GM18520 (cell line): ENCODE measurements around the gene GPC6.

ENCODE experiments used
- ATAC-seq: cut with Tn5 transposase; IDR thresholded peaks from one replicate; pipeline ENCODE4 v1.9.1; 2021; ENCODE audit not compliant: unreplicated experiment

Gene GPC6

DNA sequence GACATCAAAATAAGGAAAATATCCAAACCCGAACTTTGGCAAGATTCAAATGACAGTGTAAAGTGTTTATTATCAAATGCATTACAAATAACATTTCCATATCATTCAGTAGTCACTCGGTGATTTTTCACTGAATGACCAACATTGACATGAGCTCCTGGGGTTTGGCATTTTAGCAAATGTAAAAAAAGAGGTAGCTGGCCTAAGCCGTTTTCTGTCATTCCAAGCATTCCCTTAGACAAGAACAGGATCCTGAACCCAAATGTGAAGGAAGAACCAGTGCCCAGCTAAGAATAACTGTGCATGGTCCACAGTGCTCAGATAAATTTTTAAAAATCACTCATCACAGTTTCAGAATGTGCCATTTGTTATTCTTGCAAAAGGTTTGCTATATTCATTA is 327.9 kb downstream of the GPC6 start:
- ATAC-seq: no peak

DNA sequence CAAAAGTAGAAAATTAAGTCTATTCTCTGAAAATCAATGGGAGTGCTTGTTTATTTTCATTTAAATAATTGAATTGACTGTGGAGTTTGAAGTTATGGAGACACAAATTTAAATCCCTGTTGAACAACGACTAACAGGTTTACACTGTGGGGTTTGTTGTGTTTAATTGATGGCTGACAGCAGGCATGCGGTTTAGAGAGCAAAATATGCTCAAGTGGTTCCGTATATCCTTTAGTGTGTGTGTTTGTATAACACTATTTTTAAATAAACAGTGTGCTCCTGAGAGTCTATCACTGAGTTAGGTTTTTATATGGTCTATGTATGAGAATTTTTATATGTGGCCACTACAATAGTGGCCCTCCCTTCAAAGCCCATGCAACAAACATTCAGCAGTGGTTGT is 332.0 kb downstream of the GPC6 start:
- no peak for ATAC-seq

GRCh38 chr13:93559718-93560117 is 333.1 kb downstream of the GPC6 start:
- no peak for ATAC-seq

DNA sequence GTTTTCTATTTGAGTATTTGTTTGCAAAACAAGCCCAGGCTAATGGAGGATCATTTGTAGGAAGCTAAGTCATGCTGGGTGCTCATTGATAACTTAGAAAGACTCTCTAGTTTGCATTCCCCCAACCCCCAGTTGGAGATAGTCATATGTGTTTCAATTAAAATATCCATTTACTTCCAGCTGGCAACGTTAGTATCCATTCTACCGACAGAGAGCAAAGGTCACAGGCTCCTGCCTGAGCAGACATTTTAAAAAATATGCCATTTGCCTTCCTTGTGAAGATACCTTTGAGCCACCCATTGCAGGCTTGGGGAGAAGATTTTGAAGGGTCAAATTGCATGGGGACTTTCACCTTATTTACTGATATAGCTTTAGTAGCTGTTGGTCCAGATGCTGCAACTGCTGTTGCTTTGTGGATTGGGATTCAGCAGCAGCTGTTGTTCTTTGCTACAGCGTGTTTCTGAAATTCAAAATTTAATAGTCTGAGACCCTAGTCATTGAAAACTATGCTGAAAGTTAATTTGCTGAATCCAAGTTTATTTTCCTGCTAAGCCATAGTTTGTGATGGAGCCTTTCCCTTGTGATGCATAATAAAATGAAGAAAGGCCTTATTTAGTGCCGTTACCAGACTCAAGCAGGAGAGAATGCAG is 335.1 kb downstream of the GPC6 start:
- ATAC-seq: no peak

DNA sequence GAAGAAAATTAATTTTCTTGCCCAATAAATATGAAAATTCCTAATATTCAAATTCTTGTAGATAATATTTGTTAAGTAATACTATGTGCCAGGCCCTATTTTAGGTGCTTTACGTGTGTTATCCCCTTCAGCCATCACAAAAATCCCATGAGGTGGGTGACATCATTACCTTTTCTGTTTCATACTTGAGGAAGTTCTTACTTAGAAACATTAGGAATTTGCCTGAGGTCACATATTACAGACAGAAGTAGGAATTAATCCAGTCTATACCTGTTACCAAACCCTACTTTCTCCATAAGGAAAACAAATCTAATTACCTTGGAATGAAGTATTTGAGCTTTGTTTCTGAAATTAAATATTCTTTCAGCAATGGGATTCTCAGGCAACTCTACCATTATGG is 336.1 kb downstream of the GPC6 start:
- ATAC-seq: no peak

DNA sequence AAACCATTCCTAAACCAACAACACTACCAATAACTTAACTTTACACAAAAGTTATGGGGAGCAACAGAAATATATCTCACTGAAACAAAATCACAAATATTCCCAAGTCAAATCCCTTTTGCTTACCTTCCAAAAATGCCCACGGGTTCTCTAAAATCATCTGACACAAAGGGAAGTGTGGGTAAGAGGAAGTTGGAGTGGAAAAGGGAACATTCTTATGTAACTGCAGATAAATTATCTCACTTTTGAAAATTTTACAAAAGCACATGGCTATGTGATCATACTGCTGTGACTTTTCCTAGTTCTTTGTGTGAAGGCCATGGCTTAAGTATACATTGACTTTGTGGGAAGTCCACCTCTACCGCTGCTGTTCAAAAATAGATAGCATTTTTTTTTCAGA is 350.5 kb downstream of the GPC6 start:
- no peak for ATAC-seq

GRCh38 chr13:93589788-93590187 is 363.2 kb downstream of the GPC6 start:
- ATAC-seq: no peak

DNA sequence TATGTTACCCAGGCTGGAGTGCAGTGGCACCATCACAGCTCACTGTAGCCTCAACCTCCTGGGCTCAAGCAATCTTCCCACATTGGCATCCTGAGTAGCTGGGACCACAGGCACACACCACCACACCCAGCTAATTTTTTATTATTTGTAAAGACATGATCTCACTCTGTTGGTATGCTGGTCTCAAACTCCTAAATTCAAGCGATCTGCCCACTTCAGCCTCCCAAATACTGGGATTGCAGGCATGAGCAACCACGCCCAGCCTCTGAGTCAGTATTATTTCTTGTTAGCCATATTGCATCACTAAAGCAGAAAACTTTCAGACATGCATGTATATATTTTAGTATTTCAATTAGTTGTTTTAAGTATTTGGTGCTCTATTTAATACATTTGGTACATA is 376.4 kb downstream of the GPC6 start:
- no peak for ATAC-seq

DNA sequence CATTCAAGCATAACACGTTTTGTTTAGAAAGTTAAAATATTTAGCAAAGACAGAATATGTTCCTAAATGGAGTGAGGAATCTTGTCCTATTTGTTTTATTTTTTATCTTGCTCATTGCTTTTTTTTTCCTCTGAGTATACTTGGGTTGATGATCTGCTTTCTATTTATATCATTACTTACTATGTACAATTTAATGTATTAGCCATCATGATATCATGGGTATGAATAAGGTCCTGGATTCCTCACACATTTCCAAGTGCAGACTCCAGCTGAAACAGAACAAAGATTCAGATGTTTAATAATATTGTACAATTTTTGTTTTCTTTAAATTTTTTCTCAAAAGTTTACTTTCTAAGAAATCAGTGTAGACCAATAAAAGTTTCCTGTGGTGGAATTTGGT is 388.2 kb downstream of the GPC6 start:
- ATAC-seq: no peak

- ATAC-seq: no peak
Observed at GRCh38 chr13:93620181-93620765, 393.7 kb downstream of the GPC6 start.

DNA sequence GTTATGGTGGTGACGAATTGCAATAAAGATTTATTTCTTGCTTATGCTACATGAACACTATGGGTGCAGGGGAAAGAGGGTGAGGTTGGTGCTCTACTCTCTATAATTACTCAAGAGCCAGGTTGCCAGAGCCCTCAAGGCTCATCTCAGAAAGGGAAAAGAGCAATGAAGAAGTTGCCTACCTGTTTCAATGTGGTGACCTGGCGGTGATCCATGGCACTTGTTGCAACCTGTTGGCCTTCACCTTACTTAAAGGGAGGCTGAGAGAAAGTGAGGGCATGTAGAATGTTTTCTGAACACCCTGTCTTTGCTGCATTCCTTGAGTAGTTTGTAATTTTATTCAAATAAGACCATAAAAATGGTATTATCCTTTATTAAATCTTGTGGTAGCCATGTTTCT is 394.4 kb downstream of the GPC6 start:
- no peak for ATAC-seq

GRCh38 chr13:93621966-93622365 is 395.4 kb downstream of the GPC6 start:
- no peak for ATAC-seq

DNA sequence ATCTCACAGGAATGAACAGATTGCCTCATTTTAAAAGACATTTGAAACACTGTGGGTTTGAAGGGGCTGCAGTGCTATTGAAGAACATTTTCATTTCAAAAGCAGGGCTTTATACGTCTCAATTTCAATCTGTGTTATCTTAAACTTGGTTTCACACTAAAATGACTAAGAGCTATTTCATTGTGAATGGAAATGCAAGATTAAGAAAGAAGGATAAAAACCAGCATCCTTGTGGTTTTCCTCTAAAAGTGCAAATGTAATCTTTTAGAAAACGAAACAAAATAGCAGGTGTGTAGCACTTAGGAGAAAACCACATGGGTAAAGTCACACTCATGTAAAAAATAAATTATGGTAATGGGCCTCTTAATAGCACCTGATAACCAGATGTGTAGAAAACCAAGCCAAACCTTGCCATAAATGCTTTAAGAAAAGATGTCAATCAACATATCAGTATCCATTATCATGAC is 397.7 kb downstream of the GPC6 start:
- no peak for ATAC-seq

DNA sequence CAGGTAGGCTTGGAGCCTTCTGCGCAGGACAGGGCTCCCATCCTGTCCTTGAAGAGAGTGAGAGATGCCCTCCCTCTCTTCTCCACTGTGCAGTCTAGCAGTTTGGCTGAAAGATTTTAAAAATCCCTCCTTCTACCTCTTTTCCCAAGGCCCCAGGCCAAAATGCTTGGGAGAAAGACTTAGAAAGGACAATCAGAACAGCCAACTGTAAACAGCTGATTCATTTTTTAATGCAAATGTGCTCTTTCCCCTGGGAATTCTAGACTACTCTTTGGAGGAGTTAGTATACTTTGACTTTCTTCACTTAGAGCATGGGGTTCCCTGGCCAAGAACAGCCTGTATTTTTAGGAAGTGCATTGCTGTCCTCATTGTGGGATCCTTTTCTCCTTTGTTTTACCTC is 398.9 kb downstream of the GPC6 start:
- no peak for ATAC-seq

- ATAC-seq: no peak
Observed at GRCh38 chr13:93628136-93628797, 401.7 kb downstream of the GPC6 start.

GRCh38 chr13:93635616-93636032 is 409.0 kb downstream of the GPC6 start:
- ATAC-seq: no peak

DNA sequence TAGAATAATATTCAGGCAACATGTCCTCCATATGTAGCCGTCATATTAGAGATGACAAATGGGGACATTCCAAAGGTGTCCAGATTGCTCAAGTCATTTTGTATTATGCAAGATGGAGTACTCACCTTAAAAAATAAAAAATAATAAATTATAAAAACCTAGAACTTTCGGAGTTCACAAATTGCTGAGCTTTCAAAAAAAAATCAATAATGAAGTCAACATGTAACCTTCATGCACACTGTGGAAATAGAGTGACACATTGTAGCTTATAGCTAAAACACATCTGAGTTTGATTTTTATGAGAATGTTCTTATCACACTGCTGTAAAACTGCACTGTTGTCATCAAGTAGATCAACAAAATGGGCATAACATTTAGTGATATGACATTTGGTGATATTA is 411.2 kb downstream of the GPC6 start:
- ATAC-seq: no peak

- ATAC-seq: no peak
Observed at GRCh38 chr13:93640452-93640851, 413.8 kb downstream of the GPC6 start.

DNA sequence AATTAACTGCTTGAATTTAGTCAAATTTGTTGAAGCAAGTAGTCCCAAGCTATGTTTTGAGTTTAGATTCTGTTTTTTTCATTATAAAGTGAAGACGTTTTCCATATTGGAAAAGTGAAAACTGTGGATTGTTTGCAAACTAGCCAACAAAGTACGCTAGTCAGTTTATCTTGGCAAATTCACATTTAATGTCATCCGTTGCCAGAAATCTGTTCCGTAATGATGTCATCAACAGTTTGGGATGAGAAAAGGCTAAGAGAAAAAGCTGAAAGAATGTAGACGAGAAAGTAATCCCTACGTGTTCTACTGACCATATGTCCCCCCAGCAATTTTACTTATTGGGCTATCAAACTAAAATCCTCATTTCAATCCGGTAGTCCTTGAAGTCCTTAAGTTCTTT is 419.6 kb downstream of the GPC6 start:
- ATAC-seq: no peak

DNA sequence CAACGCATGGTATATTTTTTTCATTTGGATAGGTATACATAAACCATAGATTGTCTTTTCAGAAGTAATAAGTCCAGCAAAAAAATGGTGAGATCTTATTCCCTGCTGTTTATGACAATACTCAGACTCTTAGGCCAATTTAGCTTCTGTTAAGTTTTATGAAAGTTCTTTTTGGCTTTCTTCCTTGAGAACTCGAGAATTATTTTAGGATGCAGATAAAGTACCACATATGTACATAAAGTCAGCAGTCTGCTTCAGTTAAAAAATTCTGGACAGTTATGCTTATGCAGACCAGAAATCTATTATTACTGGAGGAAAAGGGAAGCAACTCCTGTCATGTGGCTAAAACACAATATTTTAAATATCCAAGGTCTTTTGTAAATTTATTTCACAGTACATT is 422.9 kb downstream of the GPC6 start:
- ATAC-seq: no peak

- ATAC-seq: no peak
Observed at GRCh38 chr13:93653776-93654175, 427.2 kb downstream of the GPC6 start.

GRCh38 chr13:93655154-93655553 is 428.5 kb downstream of the GPC6 start:
- no peak for ATAC-seq
